ENCODE data around the gene DOK7. TPM values are rescaled to one million over a fixed set of nuclear protein-coding genes. Genes with fewer than 3 reads are reported as not detected.

Gene DOK7
- total RNA-seq, 4 donors from 2014 or later, result not detected

GRCh38 chr4:3436048-3436797 is 26.9 kb upstream of the DOK7 start:
- TF ChIP-seq CTCF (IDR thresholded peaks at IDR 0.05; ENCODE audit: low read depth), result no peak

- TF ChIP-seq CTCF (IDR thresholded peaks at IDR 0.05; ENCODE audit: low read depth), result no peak
These were observed 26.1 kb upstream of the DOK7 start for GRCh38 chr4:3436798-3437581.

DNA sequence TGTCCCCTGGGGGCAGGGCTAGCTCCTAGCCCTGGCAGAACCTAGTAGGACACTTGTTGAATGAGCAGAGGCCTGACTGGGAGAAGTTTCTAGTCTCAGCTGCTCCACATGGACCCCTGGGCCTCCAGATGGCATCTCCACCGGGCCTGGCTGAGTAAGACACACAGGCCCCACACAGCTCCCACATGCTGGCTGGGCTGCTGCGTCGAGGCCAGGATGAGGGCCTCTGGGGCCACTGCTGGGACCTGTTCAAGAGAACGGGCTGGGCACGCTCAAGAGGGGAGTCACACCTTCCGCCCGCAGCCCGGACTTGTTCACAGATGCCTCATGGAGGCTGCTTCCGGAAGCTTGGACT is 25.5 kb upstream of the DOK7 start:
- no peak for TF ChIP-seq CTCF (IDR thresholded peaks at IDR 0.05; ENCODE audit: low read depth)

DNA sequence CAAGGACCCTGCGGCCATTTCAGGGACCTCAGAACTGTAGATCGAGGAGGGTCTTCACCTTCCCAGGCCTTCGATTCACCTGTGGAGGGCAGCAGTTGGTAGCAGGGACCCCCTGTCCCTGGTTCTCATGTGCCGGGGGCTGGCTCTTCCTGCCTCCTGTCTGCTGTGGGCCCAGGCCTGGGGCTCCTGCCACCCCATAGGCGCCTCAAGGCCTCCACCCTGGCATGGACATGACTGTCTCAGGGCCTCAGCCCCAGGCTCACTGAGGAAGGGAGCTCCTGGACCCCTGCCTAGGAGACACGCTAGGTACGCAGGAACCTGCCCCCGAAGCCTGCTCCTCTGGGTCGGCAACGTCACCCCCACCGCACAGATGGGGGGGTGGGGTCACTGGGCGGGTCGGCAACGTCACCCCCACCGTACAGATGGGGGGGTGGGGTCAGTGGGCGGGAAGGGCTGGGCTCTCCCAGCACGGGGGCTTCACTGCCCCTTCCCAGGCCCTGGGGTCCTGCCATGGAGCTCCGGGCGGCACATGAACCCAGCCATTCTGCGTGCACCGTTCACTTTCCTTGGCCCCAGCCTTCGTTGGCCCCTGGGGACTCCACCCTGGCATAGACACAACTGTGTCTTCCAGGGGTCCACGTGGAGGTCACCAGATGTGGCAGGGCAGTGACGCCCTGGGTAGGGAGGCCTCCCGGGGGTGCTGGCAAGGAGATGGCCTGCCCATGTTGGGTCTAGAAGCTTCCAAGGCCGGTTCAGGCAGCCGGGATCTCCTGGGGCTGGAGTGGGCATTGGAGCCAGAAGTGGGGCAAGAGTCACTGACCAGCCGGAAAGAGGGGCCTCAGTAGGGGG is 24.9 kb upstream of the DOK7 start:
- no peak for TF ChIP-seq CTCF (IDR thresholded peaks at IDR 0.05; ENCODE audit: low read depth)

GRCh38 chr4:3438847-3439180 is 24.3 kb upstream of the DOK7 start:
- no peak for TF ChIP-seq CTCF (IDR thresholded peaks at IDR 0.05; ENCODE audit: low read depth)

DNA sequence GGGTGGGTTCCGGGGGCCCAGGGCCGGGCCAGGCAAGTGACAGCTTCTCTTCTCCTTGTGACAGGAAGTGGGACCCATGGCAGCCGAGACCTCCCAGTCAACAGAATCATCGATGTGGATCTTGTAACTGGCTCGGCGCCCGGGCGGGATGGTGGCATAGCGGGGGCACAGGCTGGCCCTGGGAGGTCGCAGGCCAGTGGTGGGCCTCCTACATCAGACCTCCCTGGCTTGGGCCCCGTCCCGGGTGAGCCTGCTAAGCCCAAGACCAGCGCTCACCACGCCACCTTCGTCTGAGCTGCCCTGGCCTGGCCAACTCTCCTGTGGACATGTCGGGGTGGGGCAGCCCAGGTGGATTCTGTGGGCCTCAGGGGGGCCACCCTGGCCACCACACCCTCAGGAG is 23.7 kb upstream of the DOK7 start:
- no peak for TF ChIP-seq CTCF (IDR thresholded peaks at IDR 0.05; ENCODE audit: low read depth)

- TF ChIP-seq CTCF (IDR thresholded peaks at IDR 0.05; ENCODE audit: low read depth), result no peak
These were observed 23.1 kb upstream of the DOK7 start for GRCh38 chr4:3440011-3440410.
